ENCODE results near the gene COL23A1. TPM values are rescaled to one million over a fixed set of nuclear protein-coding genes. Genes with fewer than 3 reads are reported as not detected.
A peak's percentile ranks its signal among the peaks of the same experiment; 100 is the strongest.

COL23A1 gene
- total RNA-seq, 1 donor from 2014 or later: 2.9 TPM

DNA sequence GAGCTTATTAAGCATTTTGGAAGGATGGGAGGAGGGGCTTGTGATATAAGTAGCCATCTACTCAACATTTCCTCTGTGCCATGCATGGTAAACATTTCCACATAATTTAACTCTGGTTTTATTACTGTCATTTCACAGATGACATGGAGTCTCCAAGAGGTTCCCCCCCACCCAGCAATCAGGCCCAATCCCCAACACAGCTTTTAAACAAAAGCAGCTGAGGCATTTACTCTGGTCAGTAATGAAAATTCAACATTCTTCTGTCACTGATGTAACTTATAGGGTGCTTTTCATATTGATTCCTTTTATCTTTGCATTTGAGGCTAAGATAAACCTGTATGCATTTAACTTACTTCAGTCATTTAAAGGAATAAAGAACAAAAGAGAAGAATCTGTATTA lies 128.1 kb downstream of the COL23A1 start:
- peaks cover 11% of the 10 kb centered on the region for H3K4me1 Mint-ChIP-seq (ENCODE audit: low read depth, unreplicated experiment)
- no peak overlapping the region for H3K27ac Mint-ChIP-seq (ENCODE audit: unreplicated experiment)
- TF ChIP-seq CTCF (IDR thresholded peaks at IDR 0.05; ENCODE audit: partially characterized antibody, unreplicated experiment): no peak
- H3K4me3 Mint-ChIP-seq (ENCODE audit: unreplicated experiment): no peak overlapping the region
- H3K9me3 Mint-ChIP-seq (ENCODE audit: unreplicated experiment): no peaks in the 10 kb centered on the region
- no peak for DNase-seq
- peaks cover 1% of the 10 kb centered on the region for H3K27me3 Mint-ChIP-seq (ENCODE audit: unreplicated experiment)
- no peaks in the 10 kb centered on the region for H3K36me3 Mint-ChIP-seq (ENCODE audit: unreplicated experiment)

GRCh38 chr5:178461004-178461730 lies 129.0 kb downstream of the COL23A1 start:
- H3K4me3 Mint-ChIP-seq (ENCODE audit: unreplicated experiment): no peak overlapping the region
- peak; percentile 92 for DNase-seq
- peaks cover 11% of the 10 kb centered on the region for H3K4me1 Mint-ChIP-seq (ENCODE audit: low read depth, unreplicated experiment)
- H3K27ac Mint-ChIP-seq (ENCODE audit: unreplicated experiment): no peak overlapping the region
- no peaks in the 10 kb centered on the region for H3K36me3 Mint-ChIP-seq (ENCODE audit: unreplicated experiment)
- peaks cover 1% of the 10 kb centered on the region for H3K27me3 Mint-ChIP-seq (ENCODE audit: unreplicated experiment)
- no peaks in the 10 kb centered on the region for H3K9me3 Mint-ChIP-seq (ENCODE audit: unreplicated experiment)
- peak; percentile 90 for TF ChIP-seq CTCF (IDR thresholded peaks at IDR 0.05; ENCODE audit: partially characterized antibody, unreplicated experiment)

DNA sequence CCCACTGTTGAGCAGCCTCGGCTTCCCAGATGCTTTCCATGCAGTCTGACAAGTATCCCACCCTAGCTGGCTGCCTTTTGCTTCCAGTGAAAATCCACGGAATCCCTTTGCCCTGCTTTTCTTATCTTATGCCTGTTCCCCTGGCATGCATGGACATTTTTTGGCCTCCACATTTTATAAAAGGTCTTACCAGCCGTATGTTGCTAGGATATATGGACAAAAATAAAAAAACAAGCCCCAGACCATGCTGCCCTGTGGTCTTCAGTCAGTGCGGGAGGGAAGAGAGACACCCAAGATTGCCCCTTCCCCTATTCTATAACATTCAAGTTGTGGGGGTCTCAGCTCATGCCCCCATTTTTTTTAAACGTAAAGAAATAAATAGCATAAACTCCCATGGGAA lies 129.6 kb downstream of the COL23A1 start:
- DNase-seq: no peak
- H3K4me3 Mint-ChIP-seq (ENCODE audit: unreplicated experiment): no peak overlapping the region
- peaks cover 11% of the 10 kb centered on the region for H3K4me1 Mint-ChIP-seq (ENCODE audit: low read depth, unreplicated experiment)
- H3K27ac Mint-ChIP-seq (ENCODE audit: unreplicated experiment): no peak overlapping the region
- H3K36me3 Mint-ChIP-seq (ENCODE audit: unreplicated experiment): no peaks in the 10 kb centered on the region
- H3K27me3 Mint-ChIP-seq (ENCODE audit: unreplicated experiment): peaks cover 1% of the 10 kb centered on the region
- H3K9me3 Mint-ChIP-seq (ENCODE audit: unreplicated experiment): no peaks in the 10 kb centered on the region
- no peak for TF ChIP-seq CTCF (IDR thresholded peaks at IDR 0.05; ENCODE audit: partially characterized antibody, unreplicated experiment)

DNA sequence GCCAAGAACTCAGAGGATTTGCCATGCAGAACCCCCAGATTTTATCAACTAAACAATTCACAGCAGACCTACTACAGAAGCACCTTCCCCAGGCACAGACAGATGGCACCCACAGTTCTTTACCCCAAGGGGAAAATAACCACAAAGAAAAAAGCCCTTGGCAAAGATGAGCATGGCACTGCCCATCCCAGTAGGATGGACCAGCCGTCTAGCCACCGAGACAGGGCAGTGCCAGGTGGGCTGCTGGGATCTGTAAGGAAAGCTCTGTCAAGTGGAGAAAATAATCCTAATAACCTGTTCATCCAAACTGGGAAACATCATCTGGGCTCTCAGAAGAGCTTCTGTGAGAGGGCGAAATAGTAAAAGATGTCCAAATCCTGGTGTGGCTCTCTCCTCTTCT lies 130.0 kb downstream of the COL23A1 start:
- DNase-seq: no peak
- peaks cover 1% of the 10 kb centered on the region for H3K27me3 Mint-ChIP-seq (ENCODE audit: unreplicated experiment)
- H3K27ac Mint-ChIP-seq (ENCODE audit: unreplicated experiment): no peak overlapping the region
- H3K4me1 Mint-ChIP-seq (ENCODE audit: low read depth, unreplicated experiment): peaks cover 8% of the 10 kb centered on the region
- no peak for TF ChIP-seq CTCF (IDR thresholded peaks at IDR 0.05; ENCODE audit: partially characterized antibody, unreplicated experiment)
- H3K9me3 Mint-ChIP-seq (ENCODE audit: unreplicated experiment): no peaks in the 10 kb centered on the region
- H3K4me3 Mint-ChIP-seq (ENCODE audit: unreplicated experiment): no peak overlapping the region
- no peaks in the 10 kb centered on the region for H3K36me3 Mint-ChIP-seq (ENCODE audit: unreplicated experiment)

DNA sequence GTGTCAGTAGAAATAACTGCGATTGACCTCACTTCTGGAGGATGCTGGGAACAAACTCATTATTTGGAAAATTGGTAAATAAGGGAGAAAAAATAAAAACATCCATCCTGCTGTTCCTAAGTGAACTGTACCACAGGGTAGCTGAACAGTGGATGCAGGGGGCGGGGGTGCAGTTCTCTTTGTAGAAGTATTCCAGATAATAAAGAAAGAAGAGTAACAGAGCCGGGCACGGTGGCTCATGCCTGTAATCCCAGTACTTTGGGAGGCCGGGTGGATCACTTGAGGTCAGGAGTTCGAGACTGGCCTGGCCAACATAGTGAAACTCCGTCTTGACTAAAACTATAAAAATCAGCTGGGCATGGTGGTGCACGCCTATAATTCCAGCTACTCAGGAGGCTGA lies 132.1 kb downstream of the COL23A1 start:
- no peak for TF ChIP-seq CTCF (IDR thresholded peaks at IDR 0.05; ENCODE audit: partially characterized antibody, unreplicated experiment)
- H3K27me3 Mint-ChIP-seq (ENCODE audit: unreplicated experiment): no peaks in the 10 kb centered on the region
- DNase-seq: no peak
- H3K4me3 Mint-ChIP-seq (ENCODE audit: unreplicated experiment): no peak overlapping the region
- H3K9me3 Mint-ChIP-seq (ENCODE audit: unreplicated experiment): no peaks in the 10 kb centered on the region
- H3K36me3 Mint-ChIP-seq (ENCODE audit: unreplicated experiment): no peaks in the 10 kb centered on the region
- peaks cover 7% of the 10 kb centered on the region for H3K4me1 Mint-ChIP-seq (ENCODE audit: low read depth, unreplicated experiment)
- H3K27ac Mint-ChIP-seq (ENCODE audit: unreplicated experiment): no peak overlapping the region

Measured in glutamatergic neuron (in vitro differentiated cells).